Skeletal muscle satellite cell (primary cell): Measurements from ENCODE around the gene ADRM1.

Experiments used
- H3K27me3 ChIP-seq: 2 replicates; pipeline ENCODE4 v1.7.0; 2013; ENCODE audit warnings: low read length; ENCODE audit not compliant: control insufficient read depth, insufficient read depth
- H3K36me3 ChIP-seq: 2 replicates; pipeline ENCODE4 v1.7.0; 2013; ENCODE audit warnings: mild to moderate bottlenecking, control low read depth, low read length; ENCODE audit not compliant: insufficient read depth
- H3K4me1 ChIP-seq: 2 replicates; pipeline ENCODE4 v1.7.0; 2013; ENCODE audit warnings: low read length; ENCODE audit not compliant: control insufficient read depth, insufficient read depth
- H3K4me2 ChIP-seq: 2 replicates; pipeline ENCODE4 v1.7.0; 2013; ENCODE audit warnings: mild to moderate bottlenecking, low read length
- H3K4me3 ChIP-seq: 2 replicates; pipeline ENCODE4 v1.7.0; 2013; ENCODE audit warnings: low read length
- H3K9ac ChIP-seq: 2 replicates; pipeline ENCODE4 v1.7.0; 2013; ENCODE audit warnings: mild to moderate bottlenecking, low read depth, low read length, moderate library complexity
- H3K9me3 ChIP-seq: replicated peaks from 2 replicates; pipeline ENCODE4 v1.7.0; 2013; ENCODE audit warnings: mild to moderate bottlenecking, control low read depth, low read length

The ADRM1 gene

GRCh38 chr20:62338294-62338620, 35.5 kb downstream of the ADRM1 start:
- no peaks in the 10 kb centered on the region for H3K4me1 ChIP-seq
- H3K4me3 ChIP-seq: no peak overlapping the region
- H3K4me2 ChIP-seq: no peak overlapping the region
- H3K36me3 ChIP-seq: peaks cover 17% of the 10 kb centered on the region
- H3K9ac ChIP-seq: no peak overlapping the region
- no peaks in the 10 kb centered on the region for H3K27me3 ChIP-seq
- H3K9me3 ChIP-seq: peaks cover 3% of the 10 kb centered on the region

- Histone ChIP-seq H3K9me3 (peaks cover 3% of the 10 kb centered on the region), H3K27me3 (no peaks in the 10 kb centered on the region), H3K4me3 (no peak overlapping the region), H3K9ac (no peak overlapping the region), H3K36me3 (peaks cover 17% of the 10 kb centered on the region), H3K4me1 (no peaks in the 10 kb centered on the region), H3K4me2 (no peak overlapping the region)
Measured at GRCh38 chr20:62339647-62340062, 36.9 kb downstream of the ADRM1 start.

- no peak overlapping the region for H3K4me2 ChIP-seq
Measured at GRCh38 chr20:62342910-62343309, 40.1 kb downstream of the ADRM1 start.

GRCh38 chr20:62344092-62344491, 41.3 kb downstream of the ADRM1 start:
- H3K9ac ChIP-seq: no peak overlapping the region
- H3K27me3 ChIP-seq: no peaks in the 10 kb centered on the region
- no peak overlapping the region for H3K4me2 ChIP-seq
- no peaks in the 10 kb centered on the region for H3K4me1 ChIP-seq
- H3K4me3 ChIP-seq: no peak overlapping the region
- H3K9me3 ChIP-seq: peaks cover 3% of the 10 kb centered on the region
- peaks cover 14% of the 10 kb centered on the region for H3K36me3 ChIP-seq

More at GRCh38 chr20:62342910-62343309, 40.1 kb downstream of the ADRM1 start:
- Histone ChIP-seq H3K27me3 (no peaks in the 10 kb centered on the region), H3K36me3 (peaks cover 14% of the 10 kb centered on the region), H3K4me3 (no peak overlapping the region), H3K9me3 (peaks cover 3% of the 10 kb centered on the region), H3K9ac (no peak overlapping the region), H3K4me1 (no peaks in the 10 kb centered on the region)

GRCh38 chr20:62344782-62345181, 42.0 kb downstream of the ADRM1 start:
- H3K4me2 ChIP-seq: no peak overlapping the region

GRCh38 chr20:62345681-62346370, 43.0 kb downstream of the ADRM1 start:
- Histone ChIP-seq H3K36me3 (peaks cover 14% of the 10 kb centered on the region), H3K4me2 (no peak overlapping the region), H3K9ac (no peak overlapping the region), H3K4me3 (no peak overlapping the region), H3K27me3 (no peaks in the 10 kb centered on the region), H3K9me3 (peaks cover 3% of the 10 kb centered on the region), H3K4me1 (no peaks in the 10 kb centered on the region)

More at GRCh38 chr20:62344782-62345181, 42.0 kb downstream of the ADRM1 start:
- Histone ChIP-seq H3K36me3 (peaks cover 12% of the 10 kb centered on the region), H3K9ac (no peak overlapping the region), H3K4me3 (no peak overlapping the region), H3K9me3 (peaks cover 3% of the 10 kb centered on the region), H3K4me1 (no peaks in the 10 kb centered on the region), H3K27me3 (no peaks in the 10 kb centered on the region)

GRCh38 chr20:62346398-62347150, 43.8 kb downstream of the ADRM1 start:
- H3K27me3 ChIP-seq: no peaks in the 10 kb centered on the region
- no peaks in the 10 kb centered on the region for H3K4me1 ChIP-seq
- no peak overlapping the region for H3K4me3 ChIP-seq
- no peak overlapping the region for H3K4me2 ChIP-seq
- H3K9ac ChIP-seq: no peak overlapping the region
- peaks cover 16% of the 10 kb centered on the region for H3K36me3 ChIP-seq
- no peaks in the 10 kb centered on the region for H3K9me3 ChIP-seq

- Histone ChIP-seq H3K4me1 (peaks cover under 1% of the 10 kb centered on the region), H3K36me3 (peaks cover 18% of the 10 kb centered on the region), H3K27me3 (no peaks in the 10 kb centered on the region), H3K4me3 (no peak overlapping the region), H3K9ac (no peak overlapping the region), H3K9me3 (no peaks in the 10 kb centered on the region), H3K4me2 (no peak overlapping the region)
Measured at GRCh38 chr20:62347151-62347404, 44.3 kb downstream of the ADRM1 start.

GRCh38 chr20:62347445-62347844, 44.6 kb downstream of the ADRM1 start:
- Histone ChIP-seq H3K4me2 (no peak overlapping the region), H3K27me3 (no peaks in the 10 kb centered on the region), H3K9ac (no peak overlapping the region), H3K4me1 (peaks cover 4% of the 10 kb centered on the region), H3K9me3 (no peaks in the 10 kb centered on the region), H3K4me3 (no peak overlapping the region), H3K36me3 (peaks cover 19% of the 10 kb centered on the region)

- no peaks in the 10 kb centered on the region for H3K27me3 ChIP-seq
- no peaks in the 10 kb centered on the region for H3K9me3 ChIP-seq
- H3K4me2 ChIP-seq: no peak overlapping the region
- H3K36me3 ChIP-seq: peaks cover 19% of the 10 kb centered on the region
- peaks cover 13% of the 10 kb centered on the region for H3K4me1 ChIP-seq
- H3K4me3 ChIP-seq: no peak overlapping the region
- H3K9ac ChIP-seq: no peak overlapping the region
Measured at GRCh38 chr20:62348604-62349003, 45.8 kb downstream of the ADRM1 start.

GRCh38 chr20:62349556-62350097, 46.8 kb downstream of the ADRM1 start:
- Histone ChIP-seq H3K9me3 (no peaks in the 10 kb centered on the region), H3K36me3 (peaks cover 19% of the 10 kb centered on the region), H3K27me3 (no peaks in the 10 kb centered on the region), H3K9ac (no peak overlapping the region), H3K4me1 (peaks cover 13% of the 10 kb centered on the region), H3K4me2 (no peak overlapping the region), H3K4me3 (no peak overlapping the region)
